Measurements from ENCODE around the gene BIRC7. TPM values are rescaled to one million over a fixed set of nuclear protein-coding genes. Genes with fewer than 3 reads are reported as not detected.
A peak's percentile ranks its signal among the peaks of the same experiment; 100 is the strongest.

BIRC7 gene
- total RNA-seq, 1 experiment from 2014 or later = not detected

DNA sequence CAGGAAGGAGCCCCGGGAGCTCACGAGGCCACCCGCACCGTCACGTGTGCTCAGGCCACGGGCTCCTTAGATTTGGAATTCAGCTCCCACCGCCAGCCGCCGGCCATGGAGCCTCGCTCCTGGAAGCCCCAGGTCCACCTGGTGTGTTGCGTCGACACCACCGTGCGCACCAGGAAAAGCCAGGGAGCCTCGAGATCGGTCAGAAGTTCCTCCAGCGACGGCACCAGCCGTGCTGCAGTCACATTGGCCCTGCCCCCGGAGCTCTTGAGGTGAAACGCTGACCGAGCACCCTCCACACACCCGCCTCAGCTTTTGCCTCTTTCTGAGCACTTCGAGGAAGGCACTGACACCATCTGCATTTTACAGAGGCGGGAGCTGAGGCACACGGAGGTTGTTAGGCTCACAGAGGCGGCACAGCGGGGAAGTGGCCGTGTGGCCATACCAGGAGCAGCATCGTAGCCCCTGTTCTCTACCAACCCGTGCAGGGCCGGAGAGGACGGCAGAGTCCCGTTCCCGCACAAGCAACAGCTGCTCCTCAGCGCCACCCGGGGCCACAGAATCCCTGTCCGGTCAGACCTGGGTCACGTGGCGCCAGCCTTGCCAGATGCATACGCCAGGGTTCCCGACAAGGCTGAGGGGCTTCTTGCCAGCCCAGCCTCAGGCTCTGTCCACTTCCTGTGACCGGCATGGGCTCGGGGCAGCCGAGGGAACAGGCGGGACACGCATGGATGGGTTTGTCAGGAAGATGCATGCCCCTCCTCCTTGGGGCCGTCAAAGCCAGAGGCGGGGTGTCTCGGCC, 11.0 kb downstream of the BIRC7 start:
- peak; percentile 32 for DNase-seq (ENCODE audit: low read depth)

DNA sequence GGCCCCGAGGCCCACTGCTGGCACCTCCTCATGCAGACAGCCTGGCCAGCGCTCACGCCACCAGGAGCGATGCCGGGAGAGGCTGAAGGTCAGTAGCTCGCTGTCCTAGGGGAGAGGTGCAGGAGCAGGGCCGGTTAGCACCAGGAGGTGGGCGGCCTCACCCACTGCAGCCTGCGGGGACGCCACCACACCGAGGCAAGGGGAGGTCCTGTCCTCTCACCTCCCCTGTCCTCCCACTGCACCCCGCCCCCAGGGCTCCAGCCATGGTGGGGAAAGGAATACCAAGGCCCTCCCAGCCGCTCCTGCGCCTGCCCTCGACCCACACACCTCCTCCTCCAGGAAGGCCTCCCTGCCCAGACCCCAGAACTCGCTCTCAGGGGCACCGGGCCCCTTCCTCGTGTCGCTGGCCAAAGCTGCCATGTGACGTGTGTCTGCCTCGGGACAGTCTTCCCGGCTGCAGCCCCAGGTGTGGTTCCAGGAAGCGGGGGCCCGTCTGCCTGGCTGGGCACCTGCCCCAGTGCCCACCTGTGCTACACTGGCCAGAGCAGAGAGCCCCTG, 12.0 kb downstream of the BIRC7 start:
- no peak for DNase-seq (ENCODE audit: low read depth)

DNA sequence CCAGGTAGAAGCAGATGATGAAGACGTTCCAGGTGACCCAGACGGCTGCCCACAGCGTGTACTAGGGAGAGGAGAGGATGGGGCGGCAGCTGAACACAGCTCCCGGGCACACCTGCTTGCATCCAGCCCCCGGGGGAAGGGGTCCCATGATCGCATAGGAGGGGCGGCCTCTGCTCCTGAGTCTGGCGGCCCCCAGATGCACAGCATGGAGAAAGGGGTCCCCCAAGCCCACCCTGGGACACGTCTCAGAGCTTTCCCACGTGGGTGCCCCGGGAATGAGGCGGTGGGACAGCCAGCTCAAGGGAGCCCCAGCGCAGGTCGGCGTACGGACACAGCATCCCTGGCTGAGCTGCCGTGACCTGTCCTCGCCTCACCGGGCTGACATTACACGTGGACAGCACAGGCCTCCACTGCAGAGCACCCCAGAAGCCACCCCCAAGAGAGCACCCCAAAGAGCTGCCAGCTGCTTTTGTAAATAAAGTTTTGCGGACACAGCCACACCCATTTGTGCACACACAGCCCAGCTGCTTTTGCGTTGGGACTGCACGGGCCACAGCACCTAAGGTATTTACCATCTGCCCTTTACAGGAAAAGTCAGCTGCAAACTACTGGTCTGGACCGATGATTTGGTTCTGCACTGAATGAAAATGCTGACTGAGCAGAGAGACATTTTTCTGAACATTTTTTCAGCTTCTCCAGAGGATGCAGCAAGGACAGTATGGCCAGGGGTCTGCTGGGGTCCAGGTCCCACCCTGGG, 13.3 kb downstream of the BIRC7 start:
- no peak for DNase-seq (ENCODE audit: low read depth)

- no peak for DNase-seq (ENCODE audit: low read depth)
These were observed 14.2 kb downstream of the BIRC7 start for GRCh38 chr20:63249891-63250290.

DNA sequence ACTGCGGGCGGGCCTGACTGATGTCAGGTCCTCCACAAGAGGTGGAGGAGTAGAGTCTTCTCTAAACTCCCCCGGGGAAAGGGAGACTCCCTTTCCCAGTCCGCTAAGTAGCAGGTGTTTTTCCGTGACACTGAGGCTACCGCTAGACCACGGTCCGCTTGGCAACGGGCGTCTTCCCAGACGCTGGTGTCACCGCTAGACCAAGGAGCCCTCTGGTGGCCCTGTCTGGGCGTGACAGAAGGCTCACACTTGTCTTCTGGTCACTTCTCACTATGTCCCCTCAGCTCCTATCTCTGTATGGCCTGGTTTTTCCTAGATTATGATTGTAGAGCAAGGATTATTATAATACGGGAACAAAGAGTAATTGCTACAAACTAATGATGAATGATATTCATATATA, 15.6 kb downstream of the BIRC7 start:
- peak; percentile 43 for DNase-seq (ENCODE audit: low read depth)

GRCh38 chr20:63252284-63252711, 16.6 kb downstream of the BIRC7 start:
- DNase-seq (ENCODE audit: low read depth) = no peak

DNA sequence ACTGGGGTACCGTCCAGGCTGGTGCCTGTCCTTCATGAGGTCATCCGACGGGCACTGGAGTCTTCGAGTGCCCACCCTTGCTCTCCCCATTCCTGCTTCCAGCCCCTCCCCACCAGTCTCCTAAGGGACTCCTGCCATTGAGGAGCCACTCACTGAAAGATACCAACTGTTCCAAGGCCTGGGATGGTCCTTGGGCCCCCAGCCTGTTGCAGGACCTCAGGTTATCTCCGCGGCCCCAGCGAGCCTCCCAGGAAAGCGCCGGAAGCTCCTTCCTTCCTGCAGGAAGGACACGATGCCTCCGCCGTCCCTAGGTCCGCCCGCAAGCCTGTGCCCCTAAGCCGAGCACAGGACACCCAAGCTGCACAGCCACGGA, 17.3 kb downstream of the BIRC7 start:
- DNase-seq (ENCODE audit: low read depth) = no peak

- DNase-seq (ENCODE audit: low read depth) = no peak
These were observed 17.9 kb downstream of the BIRC7 start for GRCh38 chr20:63253438-63254231.

GRCh38 chr20:63254232-63254605, 18.5 kb downstream of the BIRC7 start, which contains the start of gene NKAIN4:
Gene NKAIN4, minus strand, starts transcription at chr20:63254463. Its CDS starts 13 bp downstream, at chr20:63254450.
- no peak for DNase-seq (ENCODE audit: low read depth)

- DNase-seq (ENCODE audit: low read depth) = no peak
These were observed 19.1 kb downstream of the BIRC7 start for GRCh38 chr20:63254606-63255384.

DNA sequence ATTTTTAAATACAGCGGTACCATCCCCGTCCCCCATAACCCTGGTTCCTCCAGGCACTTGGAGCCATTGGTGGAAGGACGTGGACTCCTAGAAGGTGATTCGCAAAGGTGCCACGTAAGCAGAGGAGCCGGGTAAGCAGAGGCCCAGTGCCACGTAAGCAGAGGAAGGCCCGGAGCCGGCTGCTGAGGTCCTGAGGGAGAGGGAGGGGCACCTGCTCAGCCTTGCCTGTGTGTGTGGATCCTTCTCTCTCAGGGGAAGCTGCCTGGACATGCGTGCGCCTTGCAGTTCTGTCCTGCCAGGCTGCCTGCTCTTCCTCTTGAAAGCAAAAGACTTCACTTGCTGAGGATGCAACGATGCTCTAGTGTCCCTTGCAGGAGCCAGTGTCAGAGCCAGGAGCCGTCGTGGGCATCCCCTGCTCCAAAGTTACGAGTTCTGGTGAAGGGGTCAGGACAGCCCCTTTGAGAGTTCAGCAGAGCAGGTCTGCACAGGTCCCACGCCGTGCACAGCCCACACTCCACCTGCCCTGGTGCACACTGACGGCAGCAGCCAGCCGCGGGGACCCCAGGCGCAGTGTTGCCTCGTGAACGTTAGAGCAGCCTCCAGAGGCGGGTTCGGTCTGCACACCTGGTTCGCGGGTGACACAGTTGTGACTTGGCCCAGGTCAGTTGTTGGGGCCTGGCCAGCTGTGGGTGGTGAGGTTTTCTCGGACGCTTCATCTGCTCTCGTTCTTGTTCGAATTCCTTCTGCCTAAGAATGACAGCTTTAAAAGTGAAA, 20.4 kb downstream of the BIRC7 start:
- no peak for DNase-seq (ENCODE audit: low read depth)

- no peak for DNase-seq (ENCODE audit: low read depth)
These were observed 21.2 kb downstream of the BIRC7 start for GRCh38 chr20:63256954-63257353.

DNA sequence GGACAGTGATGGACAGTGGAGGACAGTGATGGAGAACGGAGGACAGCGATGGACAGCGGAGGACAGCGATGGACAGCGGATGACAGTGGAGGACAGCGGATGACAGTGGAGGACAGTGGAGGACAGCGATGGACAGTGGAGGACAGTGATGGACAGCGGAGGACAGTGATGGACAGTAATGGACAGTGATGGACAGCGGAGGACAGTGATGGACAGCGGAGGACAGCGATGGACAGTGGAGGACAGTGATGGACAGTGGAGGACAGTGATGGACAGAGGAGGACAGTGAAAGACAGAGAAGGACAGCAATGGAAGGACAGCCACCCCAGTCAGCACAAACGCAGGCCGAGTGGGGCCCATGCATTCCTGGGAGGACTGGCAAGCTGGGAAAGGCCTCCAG, 21.9 kb downstream of the BIRC7 start:
- no peak for DNase-seq (ENCODE audit: low read depth)

GRCh38 chr20:63258781-63259180, 23.1 kb downstream of the BIRC7 start:
- DNase-seq (ENCODE audit: low read depth) = no peak

- no peak for DNase-seq (ENCODE audit: low read depth)
These were observed 24.2 kb downstream of the BIRC7 start for GRCh38 chr20:63259734-63260460.

DNA sequence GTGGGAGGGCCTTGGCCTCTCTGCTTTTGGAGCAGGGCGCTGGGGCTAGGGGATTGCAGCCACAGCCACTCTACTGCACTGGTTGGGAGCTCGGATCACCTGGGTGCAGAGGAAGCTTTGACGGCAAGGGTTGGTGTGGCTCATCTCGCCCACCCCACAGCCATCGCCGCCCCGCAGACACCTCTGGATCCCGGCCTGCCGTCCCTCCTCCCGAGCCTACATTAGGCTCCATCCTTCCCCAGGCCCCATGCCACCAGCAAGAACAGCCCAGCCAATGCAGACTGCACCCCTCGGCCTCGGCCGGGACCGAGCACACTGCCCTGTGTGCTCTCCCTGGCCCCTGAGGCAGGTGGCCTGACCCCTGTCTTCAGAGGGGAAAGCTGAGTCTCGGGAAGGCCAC, 24.8 kb downstream of the BIRC7 start:
- DNase-seq (ENCODE audit: low read depth) = no peak

DNA sequence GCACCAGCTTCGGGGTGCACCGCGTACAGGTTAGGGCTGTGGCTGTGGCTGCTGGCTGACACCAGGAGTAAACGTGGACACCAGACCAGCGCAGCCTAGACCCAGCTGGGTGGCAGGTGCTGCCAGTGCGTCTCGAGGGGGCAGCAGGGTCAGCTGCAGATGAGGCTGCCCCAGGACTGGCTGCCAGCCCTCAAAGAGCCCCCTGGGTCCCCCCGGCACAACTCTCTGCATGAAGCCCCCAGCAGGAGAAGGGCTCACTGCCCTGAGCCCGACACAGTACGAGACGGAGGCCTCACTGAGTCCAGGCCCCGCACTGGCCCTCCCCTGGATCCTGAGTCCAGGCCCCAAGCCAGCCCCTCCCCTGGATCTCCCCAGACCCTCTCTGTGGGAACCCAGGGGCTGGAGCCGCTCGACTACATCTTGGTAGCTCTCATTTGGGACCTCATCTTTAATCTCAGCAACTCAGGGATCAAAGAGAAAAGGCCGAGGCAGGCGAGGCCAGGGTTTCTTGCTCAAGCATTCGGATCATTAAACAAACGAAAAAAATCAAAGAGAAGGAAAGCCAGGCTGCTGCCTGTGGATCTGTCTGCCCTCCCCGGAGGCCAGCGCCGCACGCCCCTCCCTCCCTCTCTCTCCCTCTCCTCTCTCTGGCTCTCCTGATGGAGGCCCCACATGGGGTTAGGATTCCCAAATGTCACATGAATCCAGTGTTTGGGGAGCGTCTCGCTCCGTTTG, 25.5 kb downstream of the BIRC7 start:
- no peak for DNase-seq (ENCODE audit: low read depth)

GRCh38 chr20:63261795-63262528, 26.3 kb downstream of the BIRC7 start:
- no peak for DNase-seq (ENCODE audit: low read depth)

Data from M059J (cell line).